SH-SY5Y (cell line): ENCODE data around the gene ZNF675.

Experiments
- GATA2 ChIP-seq: IDR thresholded peaks from 2 replicates; pipeline ENCODE4 v1.6.1; 2011; ENCODE audit warnings: mild to moderate bottlenecking, low read depth, low read length
- GATA3 ChIP-seq: IDR thresholded peaks from 2 replicates; pipeline ENCODE4 v1.6.1; 2011; ENCODE audit warnings: low read depth, mild to moderate bottlenecking, low read length, moderate library complexity

DNA sequence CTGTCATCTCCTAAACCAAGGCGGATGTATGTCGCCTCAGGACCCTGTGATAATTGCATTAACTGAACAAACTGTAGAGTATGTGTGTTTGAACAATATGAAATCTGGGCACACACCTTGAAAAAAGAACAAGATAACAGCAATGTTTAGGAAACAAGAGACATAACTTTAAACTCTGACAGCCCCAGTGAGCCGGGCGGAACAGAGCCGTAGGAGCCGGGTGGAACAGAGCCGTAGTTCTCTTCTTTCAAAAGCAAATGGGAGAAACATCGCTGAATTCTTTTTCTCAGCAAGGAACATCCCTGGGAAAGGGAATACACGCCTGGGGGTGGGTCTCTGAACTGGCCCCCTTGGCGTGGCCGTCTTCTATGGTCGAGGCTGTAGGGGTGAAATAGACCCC, 31.8 kb upstream of the ZNF675 start:
- no peak for TF ChIP-seq GATA3
- no peak for TF ChIP-seq GATA2
